GM12878 (cell line): ENCODE data around the gene GNPNAT1. TPM values are rescaled to one million over a fixed set of nuclear protein-coding genes. Genes with fewer than 3 reads are reported as not detected.
A peak's percentile ranks its signal among the peaks of the same experiment; 100 is the strongest.

Source experiments
- ATF2 ChIP-seq: IDR thresholded peaks from 2 replicates; pipeline ENCODE4 v1.6.1; 2012; ENCODE audit warnings: low read length, inconsistent platforms
- ATF7 ChIP-seq: fragments of 450-650 bp; IDR thresholded peaks from 2 replicates; pipeline ENCODE4 v1.6.1; 2016; ENCODE audit warnings: low read depth, mild to moderate bottlenecking
- BRCA1 ChIP-seq: IDR thresholded peaks from 2 replicates; pipeline ENCODE4 v1.6.1; 2011; ENCODE audit warnings: low read depth, low read length, improper control_type of control experiment
- CEBPB ChIP-seq, 2 experiments: fragments of 150-350 bp in 1 of 2; IDR thresholded peaks; 2 replicates each; pipeline ENCODE4 v1.6.1; 2012 to 2014; ENCODE audit warnings: low read depth in 2 of 2, low read length in 2 of 2, borderline replicate concordance in 1 of 2, inconsistent platforms in 1 of 2
- CHD1 ChIP-seq: IDR thresholded peaks from 2 replicates; pipeline ENCODE4 v1.6.1; 2012; ENCODE audit warnings: low read depth, low read length, improper control_type of control experiment
- CREM ChIP-seq: IDR thresholded peaks from 2 replicates; pipeline ENCODE4 v1.6.1; 2014; ENCODE audit warnings: antibody characterized with exemption, low read depth
- GABPA ChIP-seq: IDR thresholded peaks from 2 replicates; pipeline ENCODE4 v1.6.1; 2014; ENCODE audit warnings: antibody characterized with exemption, low read depth, mild to moderate bottlenecking, inconsistent platforms
- KDM1A ChIP-seq: fragments of 200-600 bp; sonication (generic); IDR thresholded peaks from 2 replicates; pipeline ENCODE4 v1.6.1; 2016; ENCODE audit warnings: borderline replicate concordance
- MEF2B ChIP-seq: fragments of 450-650 bp; IDR thresholded peaks from 2 replicates; pipeline ENCODE4 v1.6.1; 2018; ENCODE audit warnings: mild to moderate bottlenecking, moderate library complexity; ENCODE audit not compliant: partially characterized antibody, poor library complexity, severe bottlenecking
- MTA3 ChIP-seq: IDR thresholded peaks from 2 replicates; pipeline ENCODE4 v1.6.1; 2012; ENCODE audit warnings: low read length, inconsistent platforms, borderline replicate concordance
- NFIC ChIP-seq: IDR thresholded peaks from 2 replicates; pipeline ENCODE4 v1.6.1; 2012; ENCODE audit warnings: low read depth, mild to moderate bottlenecking, inconsistent platforms, low read length, moderate library complexity
- NR2C2 ChIP-seq: IDR thresholded peaks from 2 replicates; pipeline ENCODE4 v1.6.1; 2011; ENCODE audit warnings: borderline replicate concordance, low read depth; ENCODE audit not compliant: control insufficient read depth, insufficient read length
- PAX8 ChIP-seq: fragments of 450-650 bp; IDR thresholded peaks from 2 replicates; pipeline ENCODE4 v1.6.1; 2017; ENCODE audit warnings: mild to moderate bottlenecking, moderate library complexity
- RAD21 ChIP-seq: IDR thresholded peaks from 2 replicates; pipeline ENCODE4 v1.6.1; 2011; ENCODE audit warnings: mild to moderate bottlenecking, low read depth, low read length, moderate library complexity; ENCODE audit not compliant: insufficient read depth
- RB1 ChIP-seq: fragments of 450-650 bp; formaldehyde crosslinking; IDR thresholded peaks from 2 replicates; pipeline ENCODE4 v1.6.1; 2017; ENCODE audit warnings: mild to moderate bottlenecking, borderline replicate concordance
- RELB ChIP-seq: fragments of 450-650 bp; IDR thresholded peaks from 2 replicates; pipeline ENCODE4 v1.6.1; 2017; ENCODE audit warnings: low read depth, mild to moderate bottlenecking, moderate library complexity
- RUNX3 ChIP-seq: IDR thresholded peaks from 2 replicates; pipeline ENCODE4 v1.6.1; 2012; ENCODE audit warnings: low read length, inconsistent platforms
- TBL1XR1 ChIP-seq: IDR thresholded peaks from 2 replicates; pipeline ENCODE4 v1.6.1; 2012; ENCODE audit warnings: low read depth, low read length, improper control_type of control experiment
- YY1 ChIP-seq: IDR thresholded peaks from 2 replicates; pipeline ENCODE4 v1.6.1; 2011; ENCODE audit warnings: low read depth, mild to moderate bottlenecking, low read length
- polyA plus RNA-seq, 11 experiments: library from polyadenylated mRNA; depleted of rRNA in 4 of 11; unstranded in 6 of 11; stranded (reverse) in 5 of 11; fragments of >200 nt; fragmentation: Nextera tagmentation in 4 of 11; fragmentation: Illumina TruSeq in 1 of 11; extraction: Ambion mirVana in 4 of 11; extraction: Trizol in 1 of 11; gene quantifications; 1 replicate in 1 of 11; 2 replicates in 10 of 11; pipeline versions ENCODE4 v1.2.1 to v1.2.3, GENCODE V29; 2011 to 2016; ENCODE audit warnings: inconsistent platforms in 2 of 11, missing spikeins in 2 of 11, low read depth in 1 of 11
- total RNA-seq, 4 experiments: library from RNA; depleted of rRNA in 3 of 4; stranded (reverse); fragments of >200 nt in 3 of 4; fragmentation: Illumina TruSeq in 1 of 4; extraction: Trizol in 1 of 4; gene quantifications; 2 replicates each; pipeline versions ENCODE4 v1.2.1 to v1.2.3, GENCODE V29; 2013 to 2021
- TF ChIP-seq, protein P1 (sequence below): fragments of 450-650 bp; conservative IDR thresholded peaks from 2 replicates; pipeline ENCODE4 v1.6.1; 2017; ENCODE audit warnings: mild to moderate bottlenecking, moderate library complexity
- TF ChIP-seq, protein P2 (sequence below), 3 experiments: IDR thresholded peaks in 2 of 3; conservative IDR thresholded peaks in 1 of 3; 2 replicates each; pipeline ENCODE4 v1.5.1; 2011; ENCODE audit warnings: low read depth in 3 of 3, low read length in 3 of 3, mild to moderate bottlenecking in 3 of 3, control low read depth in 2 of 3, moderate library complexity in 2 of 3, inconsistent platforms in 1 of 3, mixed read lengths in 1 of 3; ENCODE audit not compliant: control insufficient read depth in 2 of 3, insufficient read depth in 1 of 3; ENCODE audit errors: extremely low read depth in 1 of 3

The GNPNAT1 gene
- total and polyA plus RNA-seq, 10 of the 15 experiments (the other 5 are each of a cell fraction or from before 2014, with no cell fraction given), result 18.9 to 52.6 (median 28.2) TPM

- TF ChIP-seq ATF2, result no peak
- TF ChIP-seq TBL1XR1, result no peak
- no peak for TF ChIP-seq MTA3
- TF ChIP-seq CREM, result no peak
- TF ChIP-seq YY1, result peak; percentile 48; the same call in 1 of the 2 replicates
- TF ChIP-seq ATF7, result no peak
- TF ChIP-seq, protein P1, sequence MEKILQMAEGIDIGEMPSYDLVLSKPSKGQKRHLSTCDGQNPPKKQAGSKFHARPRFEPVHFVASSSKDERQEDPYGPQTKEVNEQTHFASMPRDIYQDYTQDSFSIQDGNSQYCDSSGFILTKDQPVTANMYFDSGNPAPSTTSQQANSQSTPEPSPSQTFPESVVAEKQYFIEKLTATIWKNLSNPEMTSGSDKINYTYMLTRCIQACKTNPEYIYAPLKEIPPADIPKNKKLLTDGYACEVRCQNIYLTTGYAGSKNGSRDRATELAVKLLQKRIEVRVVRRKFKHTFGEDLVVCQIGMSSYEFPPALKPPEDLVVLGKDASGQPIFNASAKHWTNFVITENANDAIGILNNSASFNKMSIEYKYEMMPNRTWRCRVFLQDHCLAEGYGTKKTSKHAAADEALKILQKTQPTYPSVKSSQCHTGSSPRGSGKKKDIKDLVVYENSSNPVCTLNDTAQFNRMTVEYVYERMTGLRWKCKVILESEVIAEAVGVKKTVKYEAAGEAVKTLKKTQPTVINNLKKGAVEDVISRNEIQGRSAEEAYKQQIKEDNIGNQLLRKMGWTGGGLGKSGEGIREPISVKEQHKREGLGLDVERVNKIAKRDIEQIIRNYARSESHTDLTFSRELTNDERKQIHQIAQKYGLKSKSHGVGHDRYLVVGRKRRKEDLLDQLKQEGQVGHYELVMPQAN, result peak; percentile 59; the same call in 1 of the 2 replicates
- TF ChIP-seq RELB, result no peak
- TF ChIP-seq NR2C2, result no peak
- TF ChIP-seq RUNX3, result peak; percentile 64
- peak; percentile 24; the same call in 1 of the 2 replicates for TF ChIP-seq RB1
- TF ChIP-seq, protein P2, sequence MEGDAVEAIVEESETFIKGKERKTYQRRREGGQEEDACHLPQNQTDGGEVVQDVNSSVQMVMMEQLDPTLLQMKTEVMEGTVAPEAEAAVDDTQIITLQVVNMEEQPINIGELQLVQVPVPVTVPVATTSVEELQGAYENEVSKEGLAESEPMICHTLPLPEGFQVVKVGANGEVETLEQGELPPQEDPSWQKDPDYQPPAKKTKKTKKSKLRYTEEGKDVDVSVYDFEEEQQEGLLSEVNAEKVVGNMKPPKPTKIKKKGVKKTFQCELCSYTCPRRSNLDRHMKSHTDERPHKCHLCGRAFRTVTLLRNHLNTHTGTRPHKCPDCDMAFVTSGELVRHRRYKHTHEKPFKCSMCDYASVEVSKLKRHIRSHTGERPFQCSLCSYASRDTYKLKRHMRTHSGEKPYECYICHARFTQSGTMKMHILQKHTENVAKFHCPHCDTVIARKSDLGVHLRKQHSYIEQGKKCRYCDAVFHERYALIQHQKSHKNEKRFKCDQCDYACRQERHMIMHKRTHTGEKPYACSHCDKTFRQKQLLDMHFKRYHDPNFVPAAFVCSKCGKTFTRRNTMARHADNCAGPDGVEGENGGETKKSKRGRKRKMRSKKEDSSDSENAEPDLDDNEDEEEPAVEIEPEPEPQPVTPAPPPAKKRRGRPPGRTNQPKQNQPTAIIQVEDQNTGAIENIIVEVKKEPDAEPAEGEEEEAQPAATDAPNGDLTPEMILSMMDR (IDR thresholded peaks at IDR 0.05 in 2 of 3, conservative IDR thresholded peaks at IDR 0.05 in 1 of 3; ENCODE audit: control insufficient read depth in 2 of 3, extremely low read depth in 1 of 3, insufficient read depth in 1 of 3, low read depth in 3 of 3, low read length in 3 of 3), result no peak
- TF ChIP-seq CEBPB (IDR thresholded peaks at IDR 0.05; ENCODE audit: borderline replicate concordance in 1 of 2, low read depth in 2 of 2, low read length in 2 of 2), result no peak
- TF ChIP-seq CHD1, result no peak
- no peak for TF ChIP-seq BRCA1
- no peak for TF ChIP-seq KDM1A
- TF ChIP-seq RAD21, result no peak
- TF ChIP-seq NFIC, result no peak
- no peak; the same call in 1 of the 2 replicates for TF ChIP-seq GABPA
- no peak for TF ChIP-seq PAX8
- TF ChIP-seq MEF2B, result no peak
These were observed at the start of gene GNPNAT1 (continued) for GRCh38 chr14:52791223-52792096.
